ENCODE measurements around the gene DKK3. TPM values are rescaled to one million over a fixed set of nuclear protein-coding genes. Genes with fewer than 3 reads are reported as not detected.

DKK3 gene
- polyA plus RNA-seq, 1 donor from 2014 or later, result 43.6 TPM

DNA sequence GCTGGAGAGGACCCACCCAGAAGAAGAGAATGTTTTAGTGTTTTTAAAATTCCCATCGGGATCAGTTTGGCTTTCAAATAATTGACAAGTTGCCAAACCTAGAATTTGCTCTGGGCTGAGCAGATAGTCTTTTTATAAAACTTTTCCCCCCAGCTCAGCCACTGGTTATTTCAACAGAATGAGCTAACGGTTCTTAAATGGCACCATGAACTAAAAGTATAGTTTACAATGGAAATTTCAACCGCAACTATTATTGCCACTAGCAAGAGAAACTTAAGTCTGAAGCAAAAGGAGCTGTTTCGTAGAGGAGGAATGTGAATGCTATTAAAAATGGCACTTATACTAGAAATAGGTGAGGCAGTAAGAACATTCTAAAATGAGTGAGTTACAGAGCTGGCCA is 3.4 kb downstream of the DKK3 start:
- no peak overlapping the region for H3K4me3 ChIP-seq (ENCODE audit: low read length)

DNA sequence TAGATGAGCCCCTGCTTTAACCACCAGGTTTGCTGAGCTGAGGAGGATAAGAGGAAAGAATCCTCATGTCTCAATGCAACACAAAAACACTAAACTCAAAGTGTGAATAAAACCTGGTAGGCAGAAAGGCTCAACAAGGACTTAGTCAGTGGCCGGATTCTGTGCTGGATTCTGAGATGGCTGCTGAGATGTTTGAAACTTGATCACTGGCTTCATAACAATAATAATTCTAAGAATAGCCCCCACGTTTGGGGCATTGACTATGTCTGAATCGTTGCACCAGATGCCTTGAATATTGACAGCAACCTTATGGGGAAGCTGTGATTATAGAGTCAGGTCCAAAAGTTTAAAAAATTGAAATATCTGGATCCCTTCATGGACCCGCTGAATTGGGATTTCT is 4.6 kb downstream of the DKK3 start:
- no peak overlapping the region for H2AFZ ChIP-seq (ENCODE audit: low read depth, low read length)
- no peaks in the 10 kb centered on the region for H3K9me3 ChIP-seq (ENCODE audit: low read length)
- H3K79me2 ChIP-seq (replicated peaks; ENCODE audit: insufficient read depth, low read length), result no peaks in the 10 kb centered on the region
- H3K27me3 ChIP-seq (ENCODE audit: insufficient read depth, low read depth, low read length), result peaks cover 16% of the 10 kb centered on the region
- no peaks in the 10 kb centered on the region for H3F3A ChIP-seq (ENCODE audit: insufficient read depth, low read length, poor library complexity, severe bottlenecking)
- H3K9me2 ChIP-seq (ENCODE audit: insufficient read depth, low read length), result no peaks in the 10 kb centered on the region
- no peak overlapping the region for H3K27ac ChIP-seq (ENCODE audit: low read length)
- H3K4me3 ChIP-seq (ENCODE audit: low read length), result no peak overlapping the region
- H3K36me3 ChIP-seq (ENCODE audit: insufficient read depth, low read length), result no peaks in the 10 kb centered on the region
- no peak overlapping the region for H3K4me2 ChIP-seq (ENCODE audit: low read length)
- no peak overlapping the region for H3K9ac ChIP-seq (ENCODE audit: low read length)
- TF ChIP-seq, protein P1, sequence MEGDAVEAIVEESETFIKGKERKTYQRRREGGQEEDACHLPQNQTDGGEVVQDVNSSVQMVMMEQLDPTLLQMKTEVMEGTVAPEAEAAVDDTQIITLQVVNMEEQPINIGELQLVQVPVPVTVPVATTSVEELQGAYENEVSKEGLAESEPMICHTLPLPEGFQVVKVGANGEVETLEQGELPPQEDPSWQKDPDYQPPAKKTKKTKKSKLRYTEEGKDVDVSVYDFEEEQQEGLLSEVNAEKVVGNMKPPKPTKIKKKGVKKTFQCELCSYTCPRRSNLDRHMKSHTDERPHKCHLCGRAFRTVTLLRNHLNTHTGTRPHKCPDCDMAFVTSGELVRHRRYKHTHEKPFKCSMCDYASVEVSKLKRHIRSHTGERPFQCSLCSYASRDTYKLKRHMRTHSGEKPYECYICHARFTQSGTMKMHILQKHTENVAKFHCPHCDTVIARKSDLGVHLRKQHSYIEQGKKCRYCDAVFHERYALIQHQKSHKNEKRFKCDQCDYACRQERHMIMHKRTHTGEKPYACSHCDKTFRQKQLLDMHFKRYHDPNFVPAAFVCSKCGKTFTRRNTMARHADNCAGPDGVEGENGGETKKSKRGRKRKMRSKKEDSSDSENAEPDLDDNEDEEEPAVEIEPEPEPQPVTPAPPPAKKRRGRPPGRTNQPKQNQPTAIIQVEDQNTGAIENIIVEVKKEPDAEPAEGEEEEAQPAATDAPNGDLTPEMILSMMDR (IDR thresholded peaks at IDR 0.05; ENCODE audit: poor library complexity, severe bottlenecking), result no peak
- TF ChIP-seq MXI1 (conservative IDR thresholded peaks at IDR 0.05; ENCODE audit: poor library complexity, severe bottlenecking), result no peak
- no peaks in the 10 kb centered on the region for H4K20me1 ChIP-seq (ENCODE audit: insufficient read depth)

More for the DNA sequence above, 3.4 kb downstream of the DKK3 start:
- TF ChIP-seq EP300 (conservative IDR thresholded peaks at IDR 0.05; ENCODE audit: poor library complexity, severe bottlenecking) (no peak), EZH2 (IDR thresholded peaks at IDR 0.05; ENCODE audit: borderline replicate concordance, insufficient read depth, low read length, poor library complexity, severe bottlenecking) (no peak), TAF1 (IDR thresholded peaks at IDR 0.05; ENCODE audit: low read depth) (no peak)
- no peak overlapping the region for H3K4me2 ChIP-seq (ENCODE audit: low read length)
- no peaks in the 10 kb centered on the region for H3K9me2 ChIP-seq (ENCODE audit: insufficient read depth, low read length)
- peaks cover 18% of the 10 kb centered on the region for H3K27me3 ChIP-seq (ENCODE audit: insufficient read depth, low read depth, low read length)
- H3F3A ChIP-seq (ENCODE audit: insufficient read depth, low read length, poor library complexity, severe bottlenecking), result no peaks in the 10 kb centered on the region
- no peaks in the 10 kb centered on the region for H3K36me3 ChIP-seq (ENCODE audit: insufficient read depth, low read length)
- no peaks in the 10 kb centered on the region for H3K9me3 ChIP-seq (ENCODE audit: low read length)
- no peak overlapping the region for H3K9ac ChIP-seq (ENCODE audit: low read length)
- H3K27ac ChIP-seq (ENCODE audit: low read length), result no peak overlapping the region
- H2AFZ ChIP-seq (ENCODE audit: low read depth, low read length), result no peak overlapping the region
- no peaks in the 10 kb centered on the region for H4K20me1 ChIP-seq (ENCODE audit: insufficient read depth)
- no peaks in the 10 kb centered on the region for H3K79me2 ChIP-seq (replicated peaks; ENCODE audit: insufficient read depth, low read length)

DNA sequence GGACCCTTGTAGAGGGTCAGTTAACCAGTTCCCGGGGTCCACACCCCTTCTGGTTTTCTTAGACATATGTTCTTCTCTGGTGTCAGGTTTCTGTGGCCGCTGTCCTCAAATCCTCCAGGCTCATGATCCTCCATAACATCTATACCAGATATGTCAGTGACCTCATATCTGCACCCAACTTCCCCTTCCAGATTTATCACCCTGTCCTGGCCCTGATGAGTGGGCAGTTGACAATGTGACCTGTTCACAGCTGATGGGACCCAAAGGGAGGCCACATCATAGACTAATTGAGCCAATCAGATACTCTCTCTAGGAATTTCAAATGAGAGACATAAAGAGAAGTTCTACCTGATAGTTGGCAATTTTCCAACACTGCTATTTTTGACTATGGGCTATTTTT is 5.1 kb downstream of the DKK3 start:
- no peak overlapping the region for H3K4me3 ChIP-seq (ENCODE audit: low read length)
- H3K9me2 ChIP-seq (ENCODE audit: insufficient read depth, low read length), result no peaks in the 10 kb centered on the region
- H3K4me2 ChIP-seq (ENCODE audit: low read length), result no peak overlapping the region
- H3K27me3 ChIP-seq (ENCODE audit: insufficient read depth, low read depth, low read length), result peaks cover 12% of the 10 kb centered on the region
- H3K9ac ChIP-seq (ENCODE audit: low read length), result no peak overlapping the region
- no peaks in the 10 kb centered on the region for H3F3A ChIP-seq (ENCODE audit: insufficient read depth, low read length, poor library complexity, severe bottlenecking)
- H3K36me3 ChIP-seq (ENCODE audit: insufficient read depth, low read length), result no peaks in the 10 kb centered on the region
- no peak for TF ChIP-seq POLR2AphosphoS5 (IDR thresholded peaks at IDR 0.05)
- TF ChIP-seq EZH2 (IDR thresholded peaks at IDR 0.05; ENCODE audit: borderline replicate concordance, insufficient read depth, low read length, poor library complexity, severe bottlenecking), result no peak
- no peak for TF ChIP-seq TAF1 (IDR thresholded peaks at IDR 0.05; ENCODE audit: low read depth)
- no peaks in the 10 kb centered on the region for H3K9me3 ChIP-seq (ENCODE audit: low read length)
- no peaks in the 10 kb centered on the region for H4K20me1 ChIP-seq (ENCODE audit: insufficient read depth)
- H2AFZ ChIP-seq (ENCODE audit: low read depth, low read length), result no peak overlapping the region
- no peak overlapping the region for H3K27ac ChIP-seq (ENCODE audit: low read length)
- no peaks in the 10 kb centered on the region for H3K79me2 ChIP-seq (replicated peaks; ENCODE audit: insufficient read depth, low read length)

DNA sequence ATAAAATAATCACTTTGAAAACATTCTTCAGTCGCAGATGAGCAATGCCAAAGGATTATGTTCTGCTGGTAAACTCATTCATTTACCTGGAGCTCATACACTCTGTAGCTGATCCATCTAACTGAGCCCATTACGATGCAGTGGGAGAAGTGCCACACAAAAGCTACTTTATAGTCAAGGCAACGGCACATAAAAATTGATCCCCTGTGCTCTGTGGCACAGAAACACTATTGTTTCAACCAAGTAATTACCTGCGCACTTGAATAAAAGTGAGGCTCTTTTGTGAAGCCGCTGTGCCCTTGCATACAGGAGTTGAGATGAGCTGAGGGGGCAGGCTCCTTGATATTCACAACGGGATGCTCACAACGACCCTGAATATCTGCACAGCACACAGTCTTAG is 7.2 kb downstream of the DKK3 start:
- Histone ChIP-seq H3K36me3 (ENCODE audit: insufficient read depth, low read length) (no peaks in the 10 kb centered on the region), H2AFZ (ENCODE audit: low read depth, low read length) (no peak overlapping the region), H3K79me2 (replicated peaks; ENCODE audit: insufficient read depth, low read length) (no peaks in the 10 kb centered on the region), H4K20me1 (ENCODE audit: insufficient read depth) (no peaks in the 10 kb centered on the region), H3K9ac (ENCODE audit: low read length) (no peak overlapping the region), H3K9me2 (ENCODE audit: insufficient read depth, low read length) (no peaks in the 10 kb centered on the region), H3K4me2 (ENCODE audit: low read length) (no peak overlapping the region), H3K27me3 (ENCODE audit: insufficient read depth, low read depth, low read length) (no peaks in the 10 kb centered on the region), H3K27ac (ENCODE audit: low read length) (no peak overlapping the region), H3K4me3 (ENCODE audit: low read length) (no peak overlapping the region), H3K9me3 (ENCODE audit: low read length) (no peaks in the 10 kb centered on the region), H3F3A (ENCODE audit: insufficient read depth, low read length, poor library complexity, severe bottlenecking) (no peaks in the 10 kb centered on the region)
- TF ChIP-seq EP300 (conservative IDR thresholded peaks at IDR 0.05; ENCODE audit: poor library complexity, severe bottlenecking) (no peak), MXI1 (conservative IDR thresholded peaks at IDR 0.05; ENCODE audit: poor library complexity, severe bottlenecking) (no peak), EZH2 (IDR thresholded peaks at IDR 0.05; ENCODE audit: borderline replicate concordance, insufficient read depth, low read length, poor library complexity, severe bottlenecking) (no peak), POLR2AphosphoS5 (IDR thresholded peaks at IDR 0.05) (no peak), RAD21 (conservative IDR thresholded peaks at IDR 0.05) (no peak), TAF1 (IDR thresholded peaks at IDR 0.05; ENCODE audit: low read depth) (no peak), SMC3 (conservative IDR thresholded peaks at IDR 0.05; ENCODE audit: poor library complexity) (no peak)
- TF ChIP-seq, protein P1 (IDR thresholded peaks at IDR 0.05; ENCODE audit: poor library complexity, severe bottlenecking), result no peak
- TF ChIP-seq, protein P2, sequence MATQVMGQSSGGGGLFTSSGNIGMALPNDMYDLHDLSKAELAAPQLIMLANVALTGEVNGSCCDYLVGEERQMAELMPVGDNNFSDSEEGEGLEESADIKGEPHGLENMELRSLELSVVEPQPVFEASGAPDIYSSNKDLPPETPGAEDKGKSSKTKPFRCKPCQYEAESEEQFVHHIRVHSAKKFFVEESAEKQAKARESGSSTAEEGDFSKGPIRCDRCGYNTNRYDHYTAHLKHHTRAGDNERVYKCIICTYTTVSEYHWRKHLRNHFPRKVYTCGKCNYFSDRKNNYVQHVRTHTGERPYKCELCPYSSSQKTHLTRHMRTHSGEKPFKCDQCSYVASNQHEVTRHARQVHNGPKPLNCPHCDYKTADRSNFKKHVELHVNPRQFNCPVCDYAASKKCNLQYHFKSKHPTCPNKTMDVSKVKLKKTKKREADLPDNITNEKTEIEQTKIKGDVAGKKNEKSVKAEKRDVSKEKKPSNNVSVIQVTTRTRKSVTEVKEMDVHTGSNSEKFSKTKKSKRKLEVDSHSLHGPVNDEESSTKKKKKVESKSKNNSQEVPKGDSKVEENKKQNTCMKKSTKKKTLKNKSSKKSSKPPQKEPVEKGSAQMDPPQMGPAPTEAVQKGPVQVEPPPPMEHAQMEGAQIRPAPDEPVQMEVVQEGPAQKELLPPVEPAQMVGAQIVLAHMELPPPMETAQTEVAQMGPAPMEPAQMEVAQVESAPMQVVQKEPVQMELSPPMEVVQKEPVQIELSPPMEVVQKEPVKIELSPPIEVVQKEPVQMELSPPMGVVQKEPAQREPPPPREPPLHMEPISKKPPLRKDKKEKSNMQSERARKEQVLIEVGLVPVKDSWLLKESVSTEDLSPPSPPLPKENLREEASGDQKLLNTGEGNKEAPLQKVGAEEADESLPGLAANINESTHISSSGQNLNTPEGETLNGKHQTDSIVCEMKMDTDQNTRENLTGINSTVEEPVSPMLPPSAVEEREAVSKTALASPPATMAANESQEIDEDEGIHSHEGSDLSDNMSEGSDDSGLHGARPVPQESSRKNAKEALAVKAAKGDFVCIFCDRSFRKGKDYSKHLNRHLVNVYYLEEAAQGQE (IDR thresholded peaks at IDR 0.05; ENCODE audit: borderline replicate concordance), result no peak

All from neural cell (in vitro differentiated cells).